Activated CD4-positive, alpha-beta memory T cell treated with anti-CD3 and anti-CD28 coated beads, Interleukin-2, amount 10 ng/mL, durations not matched to agents 7 days and 5 days (primary cell): ENCODE measurements around the gene CRACDL. TPM values are rescaled to one million over a fixed set of nuclear protein-coding genes. Genes with fewer than 3 reads are reported as not detected.

Experiments used
- CTCF ChIA-PET: fragments of 350-600 bp; sonication (Branson Sonifier 250); formaldehyde crosslinking; loops from one replicate; lab custom pipeline; 2021; ENCODE audit warnings: antibody characterized with exemption, inconsistent platforms; lab: Charles Lee
- POLR2A ChIA-PET: fragments of 350-600 bp; sonication (Branson Sonifier 250); formaldehyde crosslinking; loops from one replicate; lab custom pipeline; 2021; ENCODE audit warnings: antibody characterized with exemption; lab: Charles Lee
- DNase-seq: peaks from one replicate; pipeline ENCODE4 v3.0.0-alpha.2; 2020
- H3K27ac Mint-ChIP-seq: one replicate; pipeline ENCODE4 v1.8.0; 2021; ENCODE audit warnings: mild to moderate bottlenecking, mixed read lengths
- H3K27me3 Mint-ChIP-seq: one replicate; pipeline ENCODE4 v1.8.0; 2021; ENCODE audit warnings: mixed read lengths
- H3K36me3 Mint-ChIP-seq: one replicate; pipeline ENCODE4 v1.8.0; 2021; ENCODE audit warnings: low read depth, mixed read lengths
- H3K4me1 Mint-ChIP-seq: one replicate; pipeline ENCODE4 v1.8.0; 2021; ENCODE audit warnings: mixed read lengths
- H3K4me3 Mint-ChIP-seq: one replicate; pipeline ENCODE4 v1.8.0; 2021; ENCODE audit warnings: mild to moderate bottlenecking, mixed read lengths
- H3K9me3 Mint-ChIP-seq: one replicate; pipeline ENCODE4 v1.8.0; 2021; ENCODE audit warnings: mixed read lengths
- total RNA-seq, 2 experiments: library from RNA; stranded (reverse); gene quantifications; one replicate each; pipeline ENCODE4 v1.2.3, GENCODE V29; 2021

Gene CRACDL
- total RNA-seq, 2 experiments from 2014 or later, result 0.18 to 0.20 TPM

DNA sequence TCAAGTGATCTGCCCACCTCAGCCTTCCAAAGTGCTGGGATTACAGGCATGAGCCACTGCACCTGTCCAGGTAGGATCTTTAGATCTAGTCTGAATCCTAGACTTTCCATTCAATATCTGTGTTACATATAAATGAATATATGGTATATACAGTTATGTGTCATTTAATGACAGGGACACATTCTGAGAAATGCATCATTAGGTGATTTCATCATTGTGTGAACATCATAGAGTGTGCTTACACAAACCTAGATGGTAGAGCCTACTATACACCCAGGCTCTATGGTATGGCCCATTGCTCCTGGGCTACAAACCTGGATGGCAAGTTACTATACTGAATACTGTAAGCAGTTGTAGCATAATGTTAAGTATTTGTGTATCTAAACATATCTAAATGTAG, 189.6 kb downstream of the CRACDL start:
- H3K4me3 Mint-ChIP-seq, result no peak overlapping the region
- ChIA-PET CTCF (interaction anchor here (1.0 kb wide), 1 partner anchor 16 kb away, joined by 4 read pairs; the partner anchor contains the start of gene MGAT4A), POLR2A (interaction anchor here (1.2 to 2.0 kb wide), 3 partner anchors 10 to 25 kb away, joined by 3 to 7 read pairs (median 4); no protein-coding TSS in a partner anchor)
- H3K27me3 Mint-ChIP-seq, result no peaks in the 10 kb centered on the region
- H3K9me3 Mint-ChIP-seq, result peaks cover 8% of the 10 kb centered on the region
- DNase-seq, result no peak
- H3K27ac Mint-ChIP-seq, result no peak overlapping the region
- peaks cover 3% of the 10 kb centered on the region for H3K36me3 Mint-ChIP-seq
- peaks cover 43% of the 10 kb centered on the region for H3K4me1 Mint-ChIP-seq

DNA sequence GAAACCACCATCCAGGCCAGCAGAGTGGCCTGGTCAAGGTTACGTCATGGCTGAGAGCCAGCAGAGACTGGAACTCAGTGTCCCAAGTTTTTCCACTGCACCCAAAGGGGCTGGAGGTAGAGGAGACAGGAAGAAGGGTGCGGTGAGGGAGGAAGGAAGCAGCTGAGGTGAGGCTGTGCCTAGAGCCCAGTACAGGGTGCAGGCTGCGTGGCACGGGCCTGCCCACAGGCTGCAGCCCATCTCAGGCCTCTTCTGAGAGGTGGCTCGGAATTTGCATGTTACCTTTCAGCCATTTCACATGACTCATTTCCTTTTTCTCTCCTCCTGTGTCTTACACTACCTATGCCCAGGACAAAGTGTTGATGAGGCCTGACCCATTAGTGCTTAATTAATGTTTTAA, 191.4 kb downstream of the CRACDL start:
- Mint-ChIP-seq H3K36me3 (peaks cover 3% of the 10 kb centered on the region), H3K4me3 (no peak overlapping the region), H3K27ac (no peak overlapping the region), H3K4me1 (peaks cover 43% of the 10 kb centered on the region), H3K9me3 (peaks cover 8% of the 10 kb centered on the region), H3K27me3 (peaks cover 5% of the 10 kb centered on the region)
- no peak for DNase-seq
- ChIA-PET CTCF (interaction anchor here (0.9 kb wide), 1 partner anchor 15 kb away, joined by 3 read pairs; no protein-coding TSS in a partner anchor), POLR2A (interaction anchor here (1.3 kb wide), 1 partner anchor 27 kb away, joined by 5 read pairs; no protein-coding TSS in a partner anchor)

Other genes starting within 250 kb of the CRACDL start
- gene MGAT4A, start 205.1 kb downstream of the CRACDL start, total RNA-seq, result 10 to 100 TPM; 69.8 to 80.6 TPM
- gene C2orf15, start 205.5 kb upstream of the CRACDL start, total RNA-seq, result under 1 TPM; 0.18 to 0.35 TPM
- 1 to 10 TPM; 3.7 to 5.4 TPM for gene TSGA10, start 218.7 kb upstream of the CRACDL start, total RNA-seq
- 1 to 10 TPM; 6.7 to 7.3 TPM for gene LIPT1, start 218.7 kb upstream of the CRACDL start, total RNA-seq
- gene MITD1, start 244.8 kb upstream of the CRACDL start, total RNA-seq, result 10 to 100 TPM; 63.3 to 67.3 TPM
- gene MRPL30, start 245.0 kb upstream of the CRACDL start, total RNA-seq, result 10 to 100 TPM; 21.1 to 22.2 TPM